ENCODE data around the gene ROR1.

Gene ROR1

GRCh38 chr1:63943393-63943792 is 169.6 kb downstream of the ROR1 start:
- TF ChIP-seq ZFP30 (CRISPR knock-in tag; IDR thresholded peaks at IDR 0.05) (no peak), SNAI2 (CRISPR knock-in tag; IDR thresholded peaks at IDR 0.05) (no peak), BACH2 (CRISPR knock-in tag; IDR thresholded peaks at IDR 0.05; ENCODE audit: borderline replicate concordance) (no peak), ZNF70 (CRISPR knock-in tag; IDR thresholded peaks at IDR 0.05) (no peak), ZFP3 (CRISPR knock-in tag; IDR thresholded peaks at IDR 0.05) (no peak), ESRRG (CRISPR knock-in tag; IDR thresholded peaks at IDR 0.05) (no peak), OSR1 (CRISPR knock-in tag; IDR thresholded peaks at IDR 0.05) (no peak), POU6F1 (CRISPR knock-in tag; IDR thresholded peaks at IDR 0.05; ENCODE audit: borderline replicate concordance, low read depth) (no peak)
- ATAC-seq = no peak

- no peak for ATAC-seq
- TF ChIP-seq CREB5 (CRISPR knock-in tag; IDR thresholded peaks at IDR 0.05; ENCODE audit: low read depth) (no peak), TCF4 (CRISPR knock-in tag; IDR thresholded peaks at IDR 0.05; ENCODE audit: borderline replicate concordance) (no peak), ZFP30 (CRISPR knock-in tag; IDR thresholded peaks at IDR 0.05) (no peak), BACH2 (CRISPR knock-in tag; IDR thresholded peaks at IDR 0.05; ENCODE audit: borderline replicate concordance) (no peak), RARB (CRISPR knock-in tag; IDR thresholded peaks at IDR 0.05) (no peak), ZFP3 (CRISPR knock-in tag; IDR thresholded peaks at IDR 0.05) (no peak), ZNF70 (CRISPR knock-in tag; IDR thresholded peaks at IDR 0.05) (no peak), OSR1 (CRISPR knock-in tag; IDR thresholded peaks at IDR 0.05) (no peak), TSHZ2 (CRISPR knock-in tag; IDR thresholded peaks at IDR 0.05) (no peak), ARNTL (CRISPR knock-in tag; IDR thresholded peaks at IDR 0.05; ENCODE audit: borderline replicate concordance, low read depth) (no peak), ESRRG (CRISPR knock-in tag; IDR thresholded peaks at IDR 0.05) (no peak)
These were observed 172.1 kb downstream of the ROR1 start for GRCh38 chr1:63945943-63946342.

GRCh38 chr1:63946866-63947491 is 173.2 kb downstream of the ROR1 start:
- TF ChIP-seq ZNF8 (CRISPR knock-in tag; IDR thresholded peaks at IDR 0.05) (no peak), CSDC2 (CRISPR knock-in tag; IDR thresholded peaks at IDR 0.05) (no peak), TSHZ2 (CRISPR knock-in tag; IDR thresholded peaks at IDR 0.05) (peak; percentile 58; the same call in 1 of the 2 replicates), CSRNP3 (CRISPR knock-in tag; IDR thresholded peaks at IDR 0.05) (no peak), SNAI2 (CRISPR knock-in tag; IDR thresholded peaks at IDR 0.05) (no peak), ZFP3 (CRISPR knock-in tag; IDR thresholded peaks at IDR 0.05) (no peak), TCF4 (CRISPR knock-in tag; IDR thresholded peaks at IDR 0.05; ENCODE audit: borderline replicate concordance) (no peak), ISL1 (CRISPR knock-in tag; IDR thresholded peaks at IDR 0.05) (peak; percentile 94)

More at GRCh38 chr1:63946866-63947491, 173.2 kb downstream of the ROR1 start:
- peak; percentile 69 for ATAC-seq

Data from SK-N-SH treated with all-trans-retinoic acid at 6 μM for 48 hours (cell line).